Measurements from ENCODE around the gene RPS2.

Gene RPS2

DNA sequence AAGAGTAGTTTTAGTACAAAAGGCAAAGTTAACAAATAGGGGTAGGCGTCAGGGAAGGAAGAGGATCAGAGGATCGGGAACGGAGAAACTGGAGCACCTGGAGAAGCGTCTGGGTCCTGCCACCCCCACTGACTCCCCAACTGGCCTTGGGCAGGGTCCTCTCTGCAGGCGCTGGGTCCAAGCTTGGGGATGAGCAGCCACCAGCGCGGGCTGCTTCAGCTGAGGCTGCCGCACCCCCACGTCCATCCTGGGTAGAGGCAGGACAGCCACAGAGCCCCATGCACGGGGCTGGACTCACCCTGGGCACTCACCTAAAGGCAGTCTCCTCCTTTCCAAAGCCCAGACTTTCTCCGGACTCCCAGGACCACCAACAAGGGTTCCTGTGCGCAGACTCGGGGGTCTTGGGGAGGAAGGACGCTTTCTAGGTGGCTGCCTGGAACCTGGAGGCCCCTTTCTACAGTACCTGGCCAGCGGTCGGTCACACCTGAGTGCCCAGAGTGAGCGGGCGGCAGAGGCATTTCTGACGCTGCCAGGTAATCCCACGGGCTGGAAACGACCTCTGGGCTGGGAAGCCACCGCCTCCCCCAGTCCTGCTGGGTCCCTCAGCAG, 47.5 kb downstream of the RPS2 start:
- TF ChIP-seq, protein P1, sequence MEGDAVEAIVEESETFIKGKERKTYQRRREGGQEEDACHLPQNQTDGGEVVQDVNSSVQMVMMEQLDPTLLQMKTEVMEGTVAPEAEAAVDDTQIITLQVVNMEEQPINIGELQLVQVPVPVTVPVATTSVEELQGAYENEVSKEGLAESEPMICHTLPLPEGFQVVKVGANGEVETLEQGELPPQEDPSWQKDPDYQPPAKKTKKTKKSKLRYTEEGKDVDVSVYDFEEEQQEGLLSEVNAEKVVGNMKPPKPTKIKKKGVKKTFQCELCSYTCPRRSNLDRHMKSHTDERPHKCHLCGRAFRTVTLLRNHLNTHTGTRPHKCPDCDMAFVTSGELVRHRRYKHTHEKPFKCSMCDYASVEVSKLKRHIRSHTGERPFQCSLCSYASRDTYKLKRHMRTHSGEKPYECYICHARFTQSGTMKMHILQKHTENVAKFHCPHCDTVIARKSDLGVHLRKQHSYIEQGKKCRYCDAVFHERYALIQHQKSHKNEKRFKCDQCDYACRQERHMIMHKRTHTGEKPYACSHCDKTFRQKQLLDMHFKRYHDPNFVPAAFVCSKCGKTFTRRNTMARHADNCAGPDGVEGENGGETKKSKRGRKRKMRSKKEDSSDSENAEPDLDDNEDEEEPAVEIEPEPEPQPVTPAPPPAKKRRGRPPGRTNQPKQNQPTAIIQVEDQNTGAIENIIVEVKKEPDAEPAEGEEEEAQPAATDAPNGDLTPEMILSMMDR (IDR thresholded peaks at IDR 0.05; ENCODE audit: extremely low read depth, missing control alignments) = no peak
- DNase-seq (ENCODE audit: low spot score) = no peak

DNA sequence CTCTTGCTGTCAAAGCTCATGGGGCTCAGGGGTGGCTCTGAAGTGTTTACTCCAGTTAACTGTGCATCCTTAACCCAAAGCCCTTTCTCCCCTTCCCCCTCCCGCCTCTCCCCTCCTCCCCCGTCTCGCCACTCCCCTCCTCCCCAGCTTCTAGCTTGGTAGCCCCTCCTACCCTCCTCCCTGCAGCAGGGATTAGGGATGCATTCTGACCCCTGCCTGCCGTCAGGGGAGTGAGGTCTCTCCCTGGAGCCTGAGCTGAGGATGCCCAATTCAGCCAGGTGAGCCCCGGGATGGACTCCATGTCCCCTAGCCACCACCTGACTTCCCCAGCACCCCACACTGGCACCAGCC, 48.0 kb downstream of the RPS2 start:
- no peak for DNase-seq (ENCODE audit: low spot score)
- TF ChIP-seq, protein P1 (IDR thresholded peaks at IDR 0.05; ENCODE audit: extremely low read depth, missing control alignments) = no peak

DNA sequence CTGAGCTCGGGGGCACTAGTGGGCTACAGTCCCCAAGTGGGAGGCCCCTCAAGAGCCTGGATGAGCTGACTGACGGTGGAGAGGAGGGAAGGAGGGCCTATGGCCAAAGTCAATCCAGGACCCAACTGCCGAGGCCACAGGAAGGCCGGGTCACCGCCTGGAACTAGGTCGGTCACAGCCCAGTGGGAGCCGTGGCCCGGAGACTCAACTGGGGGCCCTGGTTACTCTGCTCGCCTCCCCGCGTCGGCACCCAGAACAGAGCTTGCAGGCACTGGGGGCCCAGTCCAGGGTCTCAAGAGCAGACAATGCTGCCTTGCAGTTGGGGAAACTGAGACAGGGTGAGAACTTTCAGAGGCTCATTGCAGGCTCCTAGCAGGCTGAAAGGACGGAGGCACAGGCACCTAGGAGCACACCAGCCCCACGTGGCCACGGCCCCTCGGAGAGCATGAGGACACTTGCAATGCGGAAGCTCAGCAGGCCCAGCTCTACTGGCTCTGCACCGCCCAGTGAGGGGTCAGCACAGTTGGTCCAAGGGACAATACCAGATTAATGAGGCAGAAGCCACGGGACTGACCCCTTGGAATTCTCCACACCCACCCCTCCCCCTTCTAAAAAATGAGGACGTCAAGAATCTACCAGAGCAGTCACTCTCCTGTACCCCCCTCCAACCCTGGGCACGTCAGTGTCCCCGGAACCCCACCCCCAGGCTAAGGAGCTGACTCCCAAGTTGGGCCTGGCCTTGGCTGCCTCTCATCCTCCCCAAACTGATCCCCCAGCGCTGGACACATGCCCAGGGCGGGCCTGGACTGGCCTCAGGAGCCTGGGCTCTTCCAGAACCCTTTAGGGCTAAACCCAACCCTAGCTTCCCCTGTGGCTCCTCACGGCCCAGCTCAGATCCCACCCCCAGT, 48.6 kb downstream of the RPS2 start:
- TF ChIP-seq, protein P1 (IDR thresholded peaks at IDR 0.05; ENCODE audit: extremely low read depth, missing control alignments) = no peak
- DNase-seq (ENCODE audit: low spot score) = no peak

DNA sequence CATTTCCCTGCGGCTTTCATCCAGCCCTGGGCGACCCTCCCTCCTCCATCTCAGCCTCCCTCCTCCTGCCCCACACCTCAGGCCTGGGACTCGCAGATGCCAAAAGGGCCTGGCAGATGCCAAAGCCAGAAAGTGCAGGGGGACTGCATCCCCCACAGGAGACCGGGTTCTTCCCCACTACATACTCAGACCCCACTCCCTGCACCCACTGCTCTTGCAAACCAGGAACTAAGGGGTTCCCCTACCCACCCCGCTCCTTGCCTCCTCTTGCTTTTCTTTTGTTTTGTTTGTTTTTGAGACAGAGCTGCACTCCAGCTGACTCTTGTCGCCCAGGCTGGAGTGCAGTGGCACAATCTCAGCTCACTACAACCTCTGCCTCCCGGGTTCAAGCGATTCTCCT, 49.6 kb downstream of the RPS2 start:
- TF ChIP-seq, protein P1 (IDR thresholded peaks at IDR 0.05; ENCODE audit: extremely low read depth, missing control alignments) = no peak
- DNase-seq (ENCODE audit: low spot score) = no peak

DNA sequence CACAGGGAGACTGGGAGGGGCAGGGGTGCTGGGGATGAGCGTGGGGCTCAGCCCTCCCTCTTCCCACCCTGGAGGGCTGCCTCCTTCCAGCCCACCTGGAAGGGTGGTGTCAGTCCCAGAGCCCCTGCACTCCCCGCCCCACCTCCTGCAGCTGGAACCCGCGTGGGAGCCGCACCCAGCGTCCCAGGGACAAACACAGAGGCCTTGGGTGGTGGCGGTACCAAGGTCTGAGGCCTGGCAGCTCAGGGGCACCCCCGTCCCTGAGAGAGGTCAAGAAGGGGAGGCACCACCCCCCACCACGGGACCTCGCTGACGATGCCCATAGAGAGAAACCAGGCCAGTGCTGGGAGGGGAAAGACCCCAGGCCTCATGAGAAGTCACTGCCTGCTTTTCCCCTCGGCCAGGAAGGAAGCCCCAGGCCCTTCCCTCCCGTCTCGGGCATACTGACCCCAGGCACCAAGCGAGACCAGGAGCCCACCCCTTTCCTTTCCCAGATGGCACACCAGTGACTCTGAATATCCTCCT, 50.5 kb downstream of the RPS2 start:
- DNase-seq (ENCODE audit: low spot score) = no peak
- TF ChIP-seq, protein P1 (IDR thresholded peaks at IDR 0.05; ENCODE audit: extremely low read depth, missing control alignments) = no peak

DNA sequence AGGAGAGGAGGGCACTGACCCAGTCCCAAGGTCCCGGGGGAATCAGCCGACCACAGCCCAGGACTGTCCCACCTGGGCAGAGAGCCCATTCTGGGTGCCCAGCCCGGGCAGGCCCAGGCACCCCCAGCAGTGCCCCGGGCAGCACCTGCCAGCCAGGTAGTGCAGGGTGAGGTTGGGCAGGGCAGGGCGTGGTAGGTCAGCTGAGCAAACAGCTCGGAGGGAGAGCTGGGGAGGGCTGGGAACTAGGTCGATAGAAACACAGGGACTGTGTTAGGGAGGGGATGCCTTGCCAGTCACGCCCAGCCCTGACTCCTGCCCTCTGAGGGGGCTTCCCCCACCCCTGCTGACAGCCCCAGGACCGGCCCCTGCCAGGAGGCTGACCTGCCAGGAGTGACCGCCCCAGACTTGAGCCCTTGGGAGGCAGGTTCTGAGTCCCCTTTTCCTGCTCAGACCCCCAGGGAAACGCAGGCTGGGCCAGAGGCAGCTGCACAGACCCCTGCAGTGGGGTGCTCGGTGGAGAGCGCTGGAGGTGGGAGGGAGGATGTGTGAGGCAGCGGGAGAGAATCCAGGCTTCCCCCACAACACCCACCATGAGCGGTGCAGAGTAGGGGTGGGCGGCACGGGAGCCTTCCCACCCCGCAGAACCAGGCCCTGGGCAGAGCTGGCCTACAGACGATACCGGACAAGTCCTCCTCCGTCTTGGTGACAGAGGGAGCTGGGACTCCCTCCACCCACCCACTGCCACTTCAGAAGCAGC, 51.1 kb downstream of the RPS2 start:
- TF ChIP-seq, protein P1 (IDR thresholded peaks at IDR 0.05; ENCODE audit: extremely low read depth, missing control alignments) = no peak
- no peak for DNase-seq (ENCODE audit: low spot score)

DNA sequence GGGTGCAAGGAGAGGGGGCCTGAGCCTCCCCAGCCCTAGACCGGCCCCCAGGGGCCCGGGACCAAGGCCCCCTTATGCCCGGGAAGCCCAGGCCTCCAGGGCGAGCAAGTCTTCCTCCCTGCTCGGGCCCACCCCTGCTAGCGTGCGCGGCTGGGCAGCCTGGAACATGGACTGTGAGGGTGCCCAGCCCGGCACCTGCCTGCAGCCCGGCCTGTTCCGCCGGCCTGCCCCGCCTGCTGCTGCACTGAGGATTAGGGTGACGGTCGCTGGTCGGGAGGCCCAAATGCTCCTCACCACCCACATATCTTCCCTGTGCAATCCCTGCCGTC, 52.4 kb downstream of the RPS2 start:
- TF ChIP-seq, protein P1 (IDR thresholded peaks at IDR 0.05; ENCODE audit: extremely low read depth, missing control alignments) = no peak
- DNase-seq (ENCODE audit: low spot score) = no peak

All from GM20000 (cell line).